Upper lobe of left lung (tissue), 4 donors: ENCODE results near the gene TLCD2.

Experiments used
- EP300 ChIP-seq, 4 donors: sonication (generic); formaldehyde crosslinking; IDR thresholded peaks; one replicate each; pipeline ENCODE4 v1.5.1; 2017; ENCODE audit warnings: antibody characterized with exemption in 4 of 4, control low read depth in 2 of 4
- POLR2A ChIP-seq, 4 donors: fragments of 450-650 bp; IDR thresholded peaks; one replicate each; pipeline ENCODE4 v1.5.1; 2016 to 2017; ENCODE audit warnings: antibody characterized with exemption in 4 of 4, mild to moderate bottlenecking in 2 of 4
- TF ChIP-seq, protein P1 (sequence below), 6 experiments: fragments of 450-650 bp in 4 of 6; fragments of 200-600 bp in 2 of 6; sonication (generic) in 2 of 6; IDR thresholded peaks; one replicate each; pipeline ENCODE4 v1.5.1; 2016 to 2019; ENCODE audit warnings: antibody characterized with exemption in 6 of 6

DNA sequence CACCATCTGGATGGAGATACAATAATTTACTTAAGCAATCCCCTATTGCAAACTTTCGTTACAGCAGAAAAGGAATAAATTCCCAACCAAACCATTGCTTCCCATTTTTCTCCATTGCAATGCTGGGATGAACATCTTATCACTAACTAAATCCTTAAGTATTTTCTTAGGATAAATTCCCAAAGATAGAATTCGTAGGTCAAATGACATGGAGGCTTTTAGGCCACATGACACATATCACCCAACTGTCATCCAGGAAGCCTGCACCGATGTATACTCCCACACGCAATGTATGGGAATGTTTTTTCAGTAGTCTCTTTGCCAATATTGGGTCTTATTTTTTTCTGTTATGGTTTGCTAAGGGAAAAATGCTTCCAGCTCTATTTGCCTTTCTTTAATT is 1.6 kb upstream of the TLCD2 start:
- TF ChIP-seq EP300 (IDR thresholded peaks at IDR 0.05), result no peak
- TF ChIP-seq, protein P1, sequence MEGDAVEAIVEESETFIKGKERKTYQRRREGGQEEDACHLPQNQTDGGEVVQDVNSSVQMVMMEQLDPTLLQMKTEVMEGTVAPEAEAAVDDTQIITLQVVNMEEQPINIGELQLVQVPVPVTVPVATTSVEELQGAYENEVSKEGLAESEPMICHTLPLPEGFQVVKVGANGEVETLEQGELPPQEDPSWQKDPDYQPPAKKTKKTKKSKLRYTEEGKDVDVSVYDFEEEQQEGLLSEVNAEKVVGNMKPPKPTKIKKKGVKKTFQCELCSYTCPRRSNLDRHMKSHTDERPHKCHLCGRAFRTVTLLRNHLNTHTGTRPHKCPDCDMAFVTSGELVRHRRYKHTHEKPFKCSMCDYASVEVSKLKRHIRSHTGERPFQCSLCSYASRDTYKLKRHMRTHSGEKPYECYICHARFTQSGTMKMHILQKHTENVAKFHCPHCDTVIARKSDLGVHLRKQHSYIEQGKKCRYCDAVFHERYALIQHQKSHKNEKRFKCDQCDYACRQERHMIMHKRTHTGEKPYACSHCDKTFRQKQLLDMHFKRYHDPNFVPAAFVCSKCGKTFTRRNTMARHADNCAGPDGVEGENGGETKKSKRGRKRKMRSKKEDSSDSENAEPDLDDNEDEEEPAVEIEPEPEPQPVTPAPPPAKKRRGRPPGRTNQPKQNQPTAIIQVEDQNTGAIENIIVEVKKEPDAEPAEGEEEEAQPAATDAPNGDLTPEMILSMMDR (IDR thresholded peaks at IDR 0.05), result no peak
- TF ChIP-seq POLR2A (IDR thresholded peaks at IDR 0.05), result no peak
